ENCODE data around the gene MAP7D1. TPM values are rescaled to one million over a fixed set of nuclear protein-coding genes. Genes with fewer than 3 reads are reported as not detected.

Gene MAP7D1
- total and polyA plus RNA-seq, 2 of the 13 experiments (the other 11 are each of a cell fraction or from before 2014, with no cell fraction given), result 5.6 to 7.2 TPM

DNA sequence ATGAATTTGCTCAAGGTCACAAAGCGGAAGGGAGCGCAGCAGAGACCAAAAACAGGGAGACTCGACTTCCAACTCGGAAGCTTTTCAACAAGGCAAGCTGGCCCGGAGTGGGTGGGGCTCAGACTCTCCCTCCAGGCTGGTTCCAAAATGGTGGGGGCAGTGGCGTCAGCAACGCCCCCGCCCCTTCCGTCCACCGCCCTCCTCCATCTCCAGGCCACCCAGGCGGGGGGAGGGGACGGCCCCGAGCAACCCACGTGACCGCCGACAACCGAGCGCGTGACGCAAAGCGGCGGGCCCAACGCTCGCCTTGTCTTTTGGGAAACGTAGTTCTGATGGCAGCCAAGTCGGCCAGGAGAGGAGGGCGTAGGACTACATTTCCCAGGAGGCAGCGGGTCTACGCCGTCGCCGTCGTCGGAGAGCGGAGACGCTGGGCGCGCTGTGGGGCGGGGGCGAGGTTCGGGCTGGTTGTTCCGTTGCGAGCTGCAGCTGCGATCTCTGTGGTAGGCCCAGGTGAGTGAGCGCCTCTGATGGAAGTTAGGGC, 68.1 kb downstream of the MAP7D1 start, which contains the start of gene THRAP3 (continued):
- TF ChIP-seq, protein P1, sequence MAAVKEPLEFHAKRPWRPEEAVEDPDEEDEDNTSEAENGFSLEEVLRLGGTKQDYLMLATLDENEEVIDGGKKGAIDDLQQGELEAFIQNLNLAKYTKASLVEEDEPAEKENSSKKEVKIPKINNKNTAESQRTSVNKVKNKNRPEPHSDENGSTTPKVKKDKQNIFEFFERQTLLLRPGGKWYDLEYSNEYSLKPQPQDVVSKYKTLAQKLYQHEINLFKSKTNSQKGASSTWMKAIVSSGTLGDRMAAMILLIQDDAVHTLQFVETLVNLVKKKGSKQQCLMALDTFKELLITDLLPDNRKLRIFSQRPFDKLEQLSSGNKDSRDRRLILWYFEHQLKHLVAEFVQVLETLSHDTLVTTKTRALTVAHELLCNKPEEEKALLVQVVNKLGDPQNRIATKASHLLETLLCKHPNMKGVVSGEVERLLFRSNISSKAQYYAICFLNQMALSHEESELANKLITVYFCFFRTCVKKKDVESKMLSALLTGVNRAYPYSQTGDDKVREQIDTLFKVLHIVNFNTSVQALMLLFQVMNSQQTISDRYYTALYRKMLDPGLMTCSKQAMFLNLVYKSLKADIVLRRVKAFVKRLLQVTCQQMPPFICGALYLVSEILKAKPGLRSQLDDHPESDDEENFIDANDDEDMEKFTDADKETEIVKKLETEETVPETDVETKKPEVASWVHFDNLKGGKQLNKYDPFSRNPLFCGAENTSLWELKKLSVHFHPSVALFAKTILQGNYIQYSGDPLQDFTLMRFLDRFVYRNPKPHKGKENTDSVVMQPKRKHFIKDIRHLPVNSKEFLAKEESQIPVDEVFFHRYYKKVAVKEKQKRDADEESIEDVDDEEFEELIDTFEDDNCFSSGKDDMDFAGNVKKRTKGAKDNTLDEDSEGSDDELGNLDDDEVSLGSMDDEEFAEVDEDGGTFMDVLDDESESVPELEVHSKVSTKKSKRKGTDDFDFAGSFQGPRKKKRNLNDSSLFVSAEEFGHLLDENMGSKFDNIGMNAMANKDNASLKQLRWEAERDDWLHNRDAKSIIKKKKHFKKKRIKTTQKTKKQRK (IDR thresholded peaks at IDR 0.05; ENCODE audit: low read length), result no peak
- TF ChIP-seq ATF7 (IDR thresholded peaks at IDR 0.05), result peak; percentile 28; the same call in 1 of the 2 replicates
- TF ChIP-seq ATF7 (CRISPR knock-in tag; IDR thresholded peaks at IDR 0.05), result no peak; the same call in 1 of the 2 replicates
- peak; percentile 9; the same call in 1 of the 2 replicates for TF ChIP-seq FOXM1 (CRISPR knock-in tag; IDR thresholded peaks at IDR 0.05)
- TF ChIP-seq, protein P2, sequence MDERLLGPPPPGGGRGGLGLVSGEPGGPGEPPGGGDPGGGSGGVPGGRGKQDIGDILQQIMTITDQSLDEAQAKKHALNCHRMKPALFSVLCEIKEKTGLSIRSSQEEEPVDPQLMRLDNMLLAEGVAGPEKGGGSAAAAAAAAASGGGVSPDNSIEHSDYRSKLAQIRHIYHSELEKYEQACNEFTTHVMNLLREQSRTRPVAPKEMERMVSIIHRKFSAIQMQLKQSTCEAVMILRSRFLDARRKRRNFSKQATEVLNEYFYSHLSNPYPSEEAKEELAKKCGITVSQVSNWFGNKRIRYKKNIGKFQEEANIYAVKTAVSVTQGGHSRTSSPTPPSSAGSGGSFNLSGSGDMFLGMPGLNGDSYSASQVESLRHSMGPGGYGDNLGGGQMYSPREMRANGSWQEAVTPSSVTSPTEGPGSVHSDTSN (CRISPR knock-in tag; IDR thresholded peaks at IDR 0.05), result no peak
- TF ChIP-seq, protein P3, sequence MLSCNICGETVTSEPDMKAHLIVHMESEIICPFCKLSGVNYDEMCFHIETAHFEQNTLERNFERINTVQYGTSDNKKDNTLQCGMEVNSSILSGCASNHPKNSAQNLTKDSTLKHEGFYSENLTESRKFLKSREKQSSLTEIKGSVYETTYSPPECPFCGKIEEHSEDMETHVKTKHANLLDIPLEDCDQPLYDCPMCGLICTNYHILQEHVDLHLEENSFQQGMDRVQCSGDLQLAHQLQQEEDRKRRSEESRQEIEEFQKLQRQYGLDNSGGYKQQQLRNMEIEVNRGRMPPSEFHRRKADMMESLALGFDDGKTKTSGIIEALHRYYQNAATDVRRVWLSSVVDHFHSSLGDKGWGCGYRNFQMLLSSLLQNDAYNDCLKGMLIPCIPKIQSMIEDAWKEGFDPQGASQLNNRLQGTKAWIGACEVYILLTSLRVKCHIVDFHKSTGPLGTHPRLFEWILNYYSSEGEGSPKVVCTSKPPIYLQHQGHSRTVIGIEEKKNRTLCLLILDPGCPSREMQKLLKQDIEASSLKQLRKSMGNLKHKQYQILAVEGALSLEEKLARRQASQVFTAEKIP (CRISPR knock-in tag; IDR thresholded peaks at IDR 0.05; ENCODE audit: borderline replicate concordance), result no peak
- TF ChIP-seq JUN (CRISPR knock-in tag; IDR thresholded peaks at IDR 0.05), result 0 out of 2 replicates have a peak, but pooled peaks have one; percentile 30
- TF ChIP-seq, protein P4, sequence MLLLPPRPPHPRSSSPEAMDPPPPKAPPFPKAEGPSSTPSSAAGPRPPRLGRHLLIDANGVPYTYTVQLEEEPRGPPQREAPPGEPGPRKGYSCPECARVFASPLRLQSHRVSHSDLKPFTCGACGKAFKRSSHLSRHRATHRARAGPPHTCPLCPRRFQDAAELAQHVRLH (CRISPR knock-in tag; IDR thresholded peaks at IDR 0.05; ENCODE audit: borderline replicate concordance, low read depth), result 0 out of 2 replicates have a peak, but pooled peaks have one; percentile 60
- TF ChIP-seq MIER2 (CRISPR knock-in tag; IDR thresholded peaks at IDR 0.05), result no peak
- peak; percentile 41 for TF ChIP-seq GABPA (IDR thresholded peaks at IDR 0.05; ENCODE audit: low read depth, low read length)
- peak; percentile 82 for TF ChIP-seq GABPA (CRISPR knock-in tag; IDR thresholded peaks at IDR 0.05; ENCODE audit: low read depth)
- TF ChIP-seq, protein P5, sequence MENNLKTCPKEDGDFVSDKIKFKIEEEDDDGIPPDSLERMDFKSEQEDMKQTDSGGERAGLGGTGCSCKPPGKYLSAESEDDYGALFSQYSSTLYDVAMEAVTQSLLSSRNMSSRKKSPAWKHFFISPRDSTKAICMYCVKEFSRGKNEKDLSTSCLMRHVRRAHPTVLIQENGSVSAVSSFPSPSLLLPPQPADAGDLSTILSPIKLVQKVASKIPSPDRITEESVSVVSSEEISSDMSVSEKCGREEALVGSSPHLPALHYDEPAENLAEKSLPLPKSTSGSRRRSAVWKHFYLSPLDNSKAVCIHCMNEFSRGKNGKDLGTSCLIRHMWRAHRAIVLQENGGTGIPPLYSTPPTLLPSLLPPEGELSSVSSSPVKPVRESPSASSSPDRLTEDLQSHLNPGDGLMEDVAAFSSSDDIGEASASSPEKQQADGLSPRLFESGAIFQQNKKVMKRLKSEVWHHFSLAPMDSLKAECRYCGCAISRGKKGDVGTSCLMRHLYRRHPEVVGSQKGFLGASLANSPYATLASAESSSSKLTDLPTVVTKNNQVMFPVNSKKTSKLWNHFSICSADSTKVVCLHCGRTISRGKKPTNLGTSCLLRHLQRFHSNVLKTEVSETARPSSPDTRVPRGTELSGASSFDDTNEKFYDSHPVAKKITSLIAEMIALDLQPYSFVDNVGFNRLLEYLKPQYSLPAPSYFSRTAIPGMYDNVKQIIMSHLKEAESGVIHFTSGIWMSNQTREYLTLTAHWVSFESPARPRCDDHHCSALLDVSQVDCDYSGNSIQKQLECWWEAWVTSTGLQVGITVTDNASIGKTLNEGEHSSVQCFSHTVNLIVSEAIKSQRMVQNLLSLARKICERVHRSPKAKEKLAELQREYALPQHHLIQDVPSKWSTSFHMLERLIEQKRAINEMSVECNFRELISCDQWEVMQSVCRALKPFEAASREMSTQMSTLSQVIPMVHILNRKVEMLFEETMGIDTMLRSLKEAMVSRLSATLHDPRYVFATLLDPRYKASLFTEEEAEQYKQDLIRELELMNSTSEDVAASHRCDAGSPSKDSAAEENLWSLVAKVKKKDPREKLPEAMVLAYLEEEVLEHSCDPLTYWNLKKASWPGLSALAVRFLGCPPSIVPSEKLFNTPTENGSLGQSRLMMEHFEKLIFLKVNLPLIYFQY (CRISPR knock-in tag; IDR thresholded peaks at IDR 0.05; ENCODE audit: borderline replicate concordance), result no peak
- no peak for TF ChIP-seq ARNT (IDR thresholded peaks at IDR 0.05)
- no peak for TF ChIP-seq ZNF678 (CRISPR knock-in tag; IDR thresholded peaks at IDR 0.05)
- no peak for TF ChIP-seq FLYWCH1 (CRISPR knock-in tag; IDR thresholded peaks at IDR 0.05)
- no peak for TF ChIP-seq KLF13 (CRISPR knock-in tag; IDR thresholded peaks at IDR 0.05)
- TF ChIP-seq PAWR (CRISPR knock-in tag; IDR thresholded peaks at IDR 0.05; ENCODE audit: borderline replicate concordance), result no peak
